ENCODE measurements around the gene CETN3. TPM values are rescaled to one million over a fixed set of nuclear protein-coding genes. Genes with fewer than 3 reads are reported as not detected.

CETN3 gene
- polyA plus RNA-seq, 4 donors: 66.7 to 84.8 (median 79.7) TPM

Other genes with a start within 250 kb of the CETN3 start
- 10 to 100 TPM; 11.6 to 13.7 (median 13.0) TPM for gene MBLAC2, start 65.0 kb upstream of the CETN3 start, polyA plus RNA-seq (ENCODE audit: insufficient read length in 4 of 4)
- gene POLR3G, start 65.1 kb upstream of the CETN3 start, polyA plus RNA-seq (ENCODE audit: insufficient read length in 4 of 4): 1 to 10 TPM; 2.2 to 2.8 (median 2.3) TPM
- gene LYSMD3, start 119.8 kb upstream of the CETN3 start, polyA plus RNA-seq (ENCODE audit: insufficient read length in 4 of 4): 10 to 100 TPM; 26.2 to 35.4 (median 32.5) TPM
- gene ADGRV1, start 149.0 kb upstream of the CETN3 start, polyA plus RNA-seq (ENCODE audit: insufficient read length in 4 of 4): 10 to 100 TPM in 3 of 4 donors, 1 to 10 TPM in 1; 8.6 to 12.6 (median 12.0) TPM